ENCODE measurements around the gene RXFP1.

DNA sequence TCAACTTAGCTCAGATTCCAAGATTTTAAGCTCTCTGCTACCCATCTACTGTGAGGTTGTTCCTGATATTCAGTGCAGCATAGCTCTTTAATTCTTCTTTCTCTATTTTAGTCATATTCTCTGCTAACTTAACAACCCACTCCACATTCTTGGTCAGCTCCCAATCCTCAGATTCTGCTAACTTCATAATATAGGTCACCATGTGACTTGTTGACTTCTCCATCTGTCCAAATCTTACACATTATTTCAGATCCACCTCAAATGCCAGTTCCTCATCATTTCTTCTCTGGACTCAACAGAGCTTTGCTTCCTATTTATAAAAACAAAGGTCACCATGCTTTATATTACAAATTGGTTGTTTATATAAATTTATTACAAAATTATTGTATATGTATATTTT is 29.3 kb upstream of the RXFP1 start:
- TF ChIP-seq TCF12 (IDR thresholded peaks at IDR 0.05; ENCODE audit: low read depth) (no peak), FOXM1 (IDR thresholded peaks at IDR 0.05; ENCODE audit: borderline replicate concordance, low read depth) (no peak), TEAD4 (IDR thresholded peaks at IDR 0.05) (no peak), EGR1 (IDR thresholded peaks at IDR 0.05) (no peak), TAF1 (IDR thresholded peaks at IDR 0.05; ENCODE audit: low read depth) (no peak), YY1 (IDR thresholded peaks at IDR 0.05; ENCODE audit: low read depth) (no peak), RAD21 (IDR thresholded peaks at IDR 0.05; ENCODE audit: low read depth) (no peak), NFIC (IDR thresholded peaks at IDR 0.05) (no peak)

All from Ishikawa (cell line).